Loucy (cell line): Measurements from ENCODE around the gene AP5B1.

Source experiments
- H2AFZ ChIP-seq: fragments of 200-600 bp; sonication (generic); 2 replicates; pipeline ENCODE4 v1.6.0; 2016; ENCODE audit warnings: antibody characterized with exemption, mild to moderate bottlenecking, low read length, moderate library complexity
- H3F3A ChIP-seq: fragments of 200-600 bp; 2 replicates; pipeline ENCODE4 v1.6.0; 2016; ENCODE audit warnings: antibody characterized with exemption, low read depth, mild to moderate bottlenecking
- H3K27me3 ChIP-seq: fragments of 200-600 bp; sonication (generic); 2 replicates; pipeline ENCODE4 v1.6.1; 2014; ENCODE audit warnings: low read length, mild to moderate bottlenecking; ENCODE audit not compliant: insufficient read depth, poor library complexity, severe bottlenecking
- H3K36me3 ChIP-seq: fragments of 200-600 bp; sonication (generic); 2 replicates; pipeline ENCODE4 v1.6.1; 2016; ENCODE audit warnings: low read length; ENCODE audit not compliant: insufficient read depth
- H3K4me1 ChIP-seq: fragments of 200-600 bp; sonication (generic); 2 replicates; pipeline ENCODE4 v1.5.1; 2014; ENCODE audit warnings: low read length, mild to moderate bottlenecking; ENCODE audit not compliant: insufficient read depth, poor library complexity, severe bottlenecking
- H3K4me2 ChIP-seq: fragments of 200-600 bp; sonication (generic); 2 replicates; pipeline ENCODE4 v1.6.0; 2014; ENCODE audit warnings: antibody characterized with exemption, low read length, low read depth, mild to moderate bottlenecking; ENCODE audit not compliant: poor library complexity, severe bottlenecking
- H3K4me3 ChIP-seq: fragments of 200-600 bp; sonication (generic); 2 replicates; pipeline ENCODE4 v1.5.1; 2014; ENCODE audit warnings: low read length, mild to moderate bottlenecking, mixed read lengths; ENCODE audit not compliant: poor library complexity, severe bottlenecking
- H3K79me2 ChIP-seq: fragments of 200-600 bp; sonication (generic); 2 replicates; pipeline ENCODE4 v1.6.1; 2014; ENCODE audit warnings: low read length; ENCODE audit not compliant: insufficient read depth
- H3K9ac ChIP-seq: fragments of 200-600 bp; sonication (generic); 2 replicates; pipeline ENCODE4 v1.6.0; 2014; ENCODE audit warnings: mild to moderate bottlenecking, low read depth, low read length, moderate library complexity; ENCODE audit not compliant: poor library complexity, severe bottlenecking
- H3K9me2 ChIP-seq: fragments of 200-600 bp; sonication (generic); replicated peaks from 2 replicates; pipeline ENCODE4 v1.6.1; 2016; ENCODE audit warnings: low read depth, low read length, mixed read lengths
- H3K9me3 ChIP-seq: fragments of 200-600 bp; sonication (generic); 2 replicates; pipeline ENCODE4 v1.6.1; 2014; ENCODE audit warnings: mild to moderate bottlenecking, antibody characterized with exemption, low read length, low read depth; ENCODE audit not compliant: insufficient read depth
- H4K20me1 ChIP-seq: fragments of 200-600 bp; sonication (generic); 2 replicates; pipeline ENCODE4 v1.6.0; 2014; ENCODE audit warnings: antibody characterized with exemption, low read length, mild to moderate bottlenecking; ENCODE audit not compliant: insufficient read depth, poor library complexity, severe bottlenecking
- EZH2phosphoT487 ChIP-seq: fragments of 200-600 bp; IDR thresholded peaks from 2 replicates; pipeline ENCODE4 v1.6.1; 2018; ENCODE audit warnings: antibody characterized with exemption, mild to moderate bottlenecking, moderate library complexity, borderline replicate concordance
- TF ChIP-seq, protein P1 (sequence below): fragments of 200-600 bp; sonication (generic); conservative IDR thresholded peaks from 2 replicates; pipeline ENCODE4 v1.5.1; 2014; ENCODE audit warnings: mild to moderate bottlenecking, antibody characterized with exemption, low read length

Gene AP5B1

GRCh38 chr11:65777241-65777640 is 3.5 kb downstream of the AP5B1 start:
- Histone ChIP-seq H4K20me1 (peaks cover 29% of the 10 kb centered on the region), H3K79me2 (peaks cover 37% of the 10 kb centered on the region), H3K4me2 (peak overlapping the region; percentile 97), H3K27me3 (no peaks in the 10 kb centered on the region), H3K36me3 (peaks cover 10% of the 10 kb centered on the region; the same call in 1 of the 2 replicates), H2AFZ (no peak overlapping the region), H3K4me1 (peaks cover 11% of the 10 kb centered on the region), H3K9me3 (no peaks in the 10 kb centered on the region), H3K4me3 (peak overlapping the region; percentile 29), H3F3A (no peaks in the 10 kb centered on the region), H3K9me2 (no peaks in the 10 kb centered on the region), H3K9ac (peak overlapping the region; percentile 18)
- TF ChIP-seq, protein P1, sequence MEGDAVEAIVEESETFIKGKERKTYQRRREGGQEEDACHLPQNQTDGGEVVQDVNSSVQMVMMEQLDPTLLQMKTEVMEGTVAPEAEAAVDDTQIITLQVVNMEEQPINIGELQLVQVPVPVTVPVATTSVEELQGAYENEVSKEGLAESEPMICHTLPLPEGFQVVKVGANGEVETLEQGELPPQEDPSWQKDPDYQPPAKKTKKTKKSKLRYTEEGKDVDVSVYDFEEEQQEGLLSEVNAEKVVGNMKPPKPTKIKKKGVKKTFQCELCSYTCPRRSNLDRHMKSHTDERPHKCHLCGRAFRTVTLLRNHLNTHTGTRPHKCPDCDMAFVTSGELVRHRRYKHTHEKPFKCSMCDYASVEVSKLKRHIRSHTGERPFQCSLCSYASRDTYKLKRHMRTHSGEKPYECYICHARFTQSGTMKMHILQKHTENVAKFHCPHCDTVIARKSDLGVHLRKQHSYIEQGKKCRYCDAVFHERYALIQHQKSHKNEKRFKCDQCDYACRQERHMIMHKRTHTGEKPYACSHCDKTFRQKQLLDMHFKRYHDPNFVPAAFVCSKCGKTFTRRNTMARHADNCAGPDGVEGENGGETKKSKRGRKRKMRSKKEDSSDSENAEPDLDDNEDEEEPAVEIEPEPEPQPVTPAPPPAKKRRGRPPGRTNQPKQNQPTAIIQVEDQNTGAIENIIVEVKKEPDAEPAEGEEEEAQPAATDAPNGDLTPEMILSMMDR: no peak
- no peak for TF ChIP-seq EZH2phosphoT487

DNA sequence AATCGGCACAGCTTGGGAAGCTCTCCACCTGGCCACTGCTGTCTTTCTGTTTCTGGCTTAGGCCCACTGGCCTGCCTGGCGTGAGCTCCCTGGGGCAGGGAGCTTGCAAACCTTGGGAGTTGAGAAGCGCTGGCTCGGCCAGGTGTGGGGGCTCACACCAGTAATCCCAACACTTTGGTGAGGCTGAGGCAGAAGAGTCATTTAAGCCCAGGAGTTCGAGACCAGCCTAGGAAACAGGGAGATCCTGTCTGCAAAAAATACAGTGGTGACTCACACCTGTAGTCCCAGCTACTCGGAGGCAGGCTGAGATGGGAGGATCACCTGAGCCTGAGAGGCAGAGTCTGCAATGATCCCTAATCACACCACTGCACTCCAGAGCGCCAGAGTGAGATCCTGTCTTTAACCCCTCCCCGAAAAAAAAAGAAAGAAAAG is 4.0 kb downstream of the AP5B1 start:
- Histone ChIP-seq H3K9me2 (no peaks in the 10 kb centered on the region), H3K27me3 (no peaks in the 10 kb centered on the region), H3K4me3 (no peak overlapping the region), H3F3A (no peaks in the 10 kb centered on the region), H3K9me3 (no peaks in the 10 kb centered on the region), H2AFZ (no peak overlapping the region), H4K20me1 (peaks cover 29% of the 10 kb centered on the region), H3K36me3 (peaks cover 10% of the 10 kb centered on the region; the same call in 1 of the 2 replicates), H3K9ac (no peak overlapping the region), H3K4me2 (peak overlapping the region; percentile 97), H3K79me2 (peaks cover 37% of the 10 kb centered on the region), H3K4me1 (peaks cover 11% of the 10 kb centered on the region)
- TF ChIP-seq, protein P1: no peak
- TF ChIP-seq EZH2phosphoT487: no peak

DNA sequence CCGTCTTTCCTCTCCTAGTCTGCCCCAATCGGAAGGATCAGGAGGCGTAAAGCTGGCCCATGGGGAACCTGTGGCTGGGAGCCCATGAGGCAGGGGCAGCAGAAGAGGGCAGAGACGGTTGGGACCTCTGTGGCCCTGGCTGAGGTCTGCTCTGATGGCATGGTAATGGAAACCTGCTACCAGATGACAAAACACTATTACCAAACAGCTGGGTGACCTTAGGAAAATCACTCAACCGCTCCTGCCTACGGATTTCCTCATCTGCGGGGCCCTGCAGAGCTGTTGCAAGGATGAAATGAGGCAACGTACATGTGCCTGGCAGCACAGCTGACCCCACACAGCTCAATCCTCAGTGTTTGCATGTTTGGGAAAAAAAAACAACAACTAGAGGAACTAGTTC is 4.6 kb downstream of the AP5B1 start:
- H3K9me3 ChIP-seq: no peaks in the 10 kb centered on the region
- no peak overlapping the region for H3K9ac ChIP-seq
- peaks cover 37% of the 10 kb centered on the region for H3K79me2 ChIP-seq
- H3K36me3 ChIP-seq: peaks cover 10% of the 10 kb centered on the region; the same call in 1 of the 2 replicates
- H3K9me2 ChIP-seq: no peaks in the 10 kb centered on the region
- TF ChIP-seq, protein P1: no peak
- no peak for TF ChIP-seq EZH2phosphoT487
- peaks cover 29% of the 10 kb centered on the region for H4K20me1 ChIP-seq
- H3K4me3 ChIP-seq: no peak overlapping the region
- H2AFZ ChIP-seq: no peak overlapping the region
- peaks cover 11% of the 10 kb centered on the region for H3K4me1 ChIP-seq
- no peaks in the 10 kb centered on the region for H3F3A ChIP-seq
- H3K27me3 ChIP-seq: no peaks in the 10 kb centered on the region
- H3K4me2 ChIP-seq: peak overlapping the region; percentile 97
